ENCODE data around the gene RPAP3.

Gene RPAP3

DNA sequence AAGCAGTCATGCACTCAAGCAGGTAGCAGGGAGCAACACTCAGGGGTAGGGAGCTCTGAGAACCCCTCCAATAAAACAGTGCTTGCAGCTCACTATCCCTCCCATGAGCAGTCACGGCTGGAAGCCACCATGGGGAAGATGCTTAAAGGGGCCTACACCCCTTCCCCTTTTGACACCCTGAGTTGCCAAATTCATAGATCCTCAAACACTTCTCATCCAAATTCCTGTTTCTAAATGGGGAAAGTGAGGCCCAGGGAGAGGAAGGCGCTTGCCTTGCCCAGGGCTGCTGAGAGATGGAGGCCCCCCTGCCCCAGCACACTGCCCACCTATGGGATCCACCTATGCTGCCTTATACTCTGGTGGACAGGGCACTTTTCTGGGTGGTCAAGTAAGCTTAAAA, 26.7 kb upstream of the RPAP3 start:
- TF ChIP-seq, protein P1, sequence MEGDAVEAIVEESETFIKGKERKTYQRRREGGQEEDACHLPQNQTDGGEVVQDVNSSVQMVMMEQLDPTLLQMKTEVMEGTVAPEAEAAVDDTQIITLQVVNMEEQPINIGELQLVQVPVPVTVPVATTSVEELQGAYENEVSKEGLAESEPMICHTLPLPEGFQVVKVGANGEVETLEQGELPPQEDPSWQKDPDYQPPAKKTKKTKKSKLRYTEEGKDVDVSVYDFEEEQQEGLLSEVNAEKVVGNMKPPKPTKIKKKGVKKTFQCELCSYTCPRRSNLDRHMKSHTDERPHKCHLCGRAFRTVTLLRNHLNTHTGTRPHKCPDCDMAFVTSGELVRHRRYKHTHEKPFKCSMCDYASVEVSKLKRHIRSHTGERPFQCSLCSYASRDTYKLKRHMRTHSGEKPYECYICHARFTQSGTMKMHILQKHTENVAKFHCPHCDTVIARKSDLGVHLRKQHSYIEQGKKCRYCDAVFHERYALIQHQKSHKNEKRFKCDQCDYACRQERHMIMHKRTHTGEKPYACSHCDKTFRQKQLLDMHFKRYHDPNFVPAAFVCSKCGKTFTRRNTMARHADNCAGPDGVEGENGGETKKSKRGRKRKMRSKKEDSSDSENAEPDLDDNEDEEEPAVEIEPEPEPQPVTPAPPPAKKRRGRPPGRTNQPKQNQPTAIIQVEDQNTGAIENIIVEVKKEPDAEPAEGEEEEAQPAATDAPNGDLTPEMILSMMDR (IDR thresholded peaks at IDR 0.05; ENCODE audit: low read depth, low read length), result no peak
- no peak overlapping the region for H3K4me3 ChIP-seq (replicated peaks in 1 of 2; ENCODE audit: low read depth in 2 of 2, low read length in 2 of 2)
- DNase-seq (ENCODE audit: low read depth in 2 of 2), result no peak

DNA sequence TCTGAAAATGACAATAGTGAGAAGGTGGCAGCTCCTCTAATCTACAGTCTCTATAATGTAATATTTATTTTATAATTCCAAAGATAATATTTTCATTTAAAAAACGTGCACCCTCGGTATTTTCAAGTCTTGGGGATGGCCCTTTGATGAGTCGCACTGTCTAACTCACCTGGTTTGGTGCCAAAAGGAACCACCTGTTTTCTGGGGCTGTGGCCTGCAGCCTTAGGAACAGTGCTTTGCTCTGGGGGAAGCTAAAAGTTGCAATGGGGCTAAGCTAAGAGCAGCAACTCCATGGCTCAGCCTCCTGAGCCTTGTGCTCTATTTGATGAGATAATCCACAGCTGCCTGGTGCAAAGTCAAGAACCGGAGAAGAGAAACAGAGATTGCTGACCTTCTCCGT, 25.9 kb upstream of the RPAP3 start:
- no peak for DNase-seq (ENCODE audit: low read depth in 2 of 2)
- no peak overlapping the region for H3K4me3 ChIP-seq (replicated peaks in 1 of 2; ENCODE audit: low read depth in 2 of 2, low read length in 2 of 2)
- TF ChIP-seq, protein P1 (IDR thresholded peaks at IDR 0.05; ENCODE audit: low read depth, low read length), result no peak

DNA sequence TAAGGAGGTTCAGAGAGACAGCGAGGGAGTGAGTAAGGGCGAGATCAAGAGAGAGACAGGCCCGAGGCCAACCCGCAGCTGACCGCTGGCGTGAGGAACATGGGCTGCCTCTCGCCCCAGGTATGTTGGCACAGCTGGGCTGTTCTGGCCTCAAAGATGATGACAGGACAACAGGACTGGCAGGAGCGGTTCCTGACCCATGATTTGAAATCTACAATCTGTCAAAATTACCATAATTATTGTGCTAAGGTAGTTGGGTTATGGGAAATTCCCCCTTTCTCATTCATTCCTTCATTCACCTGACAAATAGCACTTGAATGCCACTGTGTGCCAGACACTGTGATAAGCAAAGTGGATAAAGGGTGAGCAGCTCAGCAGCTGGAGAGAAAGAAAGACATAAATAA, 24.5 kb upstream of the RPAP3 start:
- TF ChIP-seq, protein P1 (IDR thresholded peaks at IDR 0.05; ENCODE audit: low read depth, low read length), result no peak
- no peak overlapping the region for H3K4me3 ChIP-seq (replicated peaks in 1 of 2; ENCODE audit: low read depth in 2 of 2, low read length in 2 of 2)
- DNase-seq (ENCODE audit: low read depth in 2 of 2), result peak in 1 of 2 donors; percentile 14

DNA sequence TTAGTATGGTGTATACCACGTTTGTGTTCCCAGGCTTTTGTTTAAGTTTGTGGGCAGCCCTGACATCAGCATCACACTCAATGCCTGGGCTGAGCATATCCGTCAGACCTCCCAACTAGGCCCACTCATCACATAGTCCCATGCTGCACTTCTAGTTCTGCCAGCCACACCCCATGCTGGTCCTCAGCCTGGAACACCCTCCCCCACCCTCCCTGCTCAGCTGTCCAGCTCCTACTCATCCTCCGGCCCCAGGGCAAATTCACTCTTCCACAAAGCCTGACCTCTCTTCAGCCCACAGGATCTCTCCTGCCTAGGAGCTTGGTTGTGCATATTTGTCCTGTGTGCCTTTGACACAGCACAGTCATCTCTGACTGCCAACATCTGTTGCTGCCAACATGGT, 23.4 kb upstream of the RPAP3 start:
- no peak overlapping the region for H3K4me3 ChIP-seq (replicated peaks in 1 of 2; ENCODE audit: low read depth in 2 of 2, low read length in 2 of 2)
- TF ChIP-seq, protein P1 (IDR thresholded peaks at IDR 0.05; ENCODE audit: low read depth, low read length), result no peak
- DNase-seq (ENCODE audit: low read depth in 2 of 2), result peak in 1 of 2 donors; percentile 38

DNA sequence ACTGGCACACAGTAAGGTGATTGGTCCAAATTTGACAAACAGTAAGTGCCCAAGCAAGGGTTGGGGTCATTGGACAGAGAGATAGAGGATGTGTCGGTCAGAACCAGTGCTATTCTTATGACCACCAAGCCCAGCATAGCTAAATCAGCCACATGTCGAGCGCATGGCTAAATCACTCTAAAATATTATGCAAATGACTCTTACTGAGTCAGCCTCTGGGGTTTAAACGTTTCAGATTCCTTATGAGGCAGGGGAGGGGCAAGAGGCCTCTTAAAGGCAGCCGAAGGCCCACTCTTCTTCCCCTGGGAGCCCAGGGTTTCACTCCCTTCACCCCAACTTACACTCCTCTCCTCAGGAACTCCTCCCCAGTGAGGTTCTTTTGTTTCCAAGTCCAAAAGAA, 20.1 kb upstream of the RPAP3 start:
- DNase-seq (ENCODE audit: low read depth in 2 of 2), result peak; percentile 72 to 83
- TF ChIP-seq, protein P1 (IDR thresholded peaks at IDR 0.05; ENCODE audit: low read depth, low read length), result no peak
- H3K4me3 ChIP-seq (replicated peaks in 1 of 2; ENCODE audit: low read depth in 2 of 2, low read length in 2 of 2), result no peak overlapping the region

DNA sequence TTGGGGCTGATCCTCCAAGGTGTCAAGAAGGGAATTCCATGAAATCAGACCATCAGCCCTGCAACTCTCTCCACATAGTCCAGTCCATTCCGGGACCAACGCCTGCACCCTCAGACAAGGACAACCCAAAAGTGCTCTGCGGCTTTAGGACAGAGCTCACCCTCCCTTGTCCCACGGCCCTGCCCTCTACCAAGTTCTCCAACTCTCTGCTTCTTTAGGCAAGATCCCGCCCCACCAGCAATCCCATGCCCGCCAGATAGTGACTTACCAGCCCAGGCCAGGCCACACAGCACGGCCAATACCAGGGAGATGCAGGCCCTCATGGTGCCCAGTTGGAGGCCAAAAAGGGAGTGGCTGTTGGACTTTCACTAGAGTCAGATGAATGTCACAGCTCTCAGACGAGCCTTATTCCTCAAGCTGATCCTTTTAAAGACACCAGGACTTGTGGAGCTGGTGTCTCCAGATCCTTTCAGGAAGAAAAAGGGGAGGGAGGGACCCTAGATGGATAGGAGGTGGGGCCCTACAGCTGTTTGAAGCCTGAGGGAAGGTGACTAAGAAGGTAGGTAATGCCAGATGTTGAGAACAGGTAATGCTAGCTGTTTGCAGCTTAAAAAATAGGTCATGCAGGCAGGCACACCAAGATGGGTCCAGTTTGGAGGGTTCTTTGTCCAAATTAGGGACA, 19.4 kb upstream of the RPAP3 start, which contains the start of gene ENDOU:
Gene ENDOU (minus strand): TSS at position 400 of the 682 bp plus-strand sequence. CDS start 77 bp downstream, at position 323.
- no peak within 1 kb of the TSS for H3K4me3 ChIP-seq (replicated peaks in 1 of 2; ENCODE audit: low read depth in 2 of 2, low read length in 2 of 2)
- DNase-seq (ENCODE audit: low read depth in 2 of 2), result no peak
- TF ChIP-seq, protein P1 (IDR thresholded peaks at IDR 0.05; ENCODE audit: low read depth, low read length), result no peak
